CD14-positive monocyte (primary cell): ENCODE results near the gene PDAP1. TPM values are rescaled to one million over a fixed set of nuclear protein-coding genes. Genes with fewer than 3 reads are reported as not detected.
"Not testable (repeated sequence)": the region's sequence is repeated elsewhere in the genome, so short reads cannot be mapped to it uniquely, and the experiment has no call there.

ENCODE experiments used
- DNase-seq, 3 donors: peaks; one replicate each; pipeline ENCODE4 v3.0.0-alpha.2; 2011 to 2022
- H2AFZ ChIP-seq: 2 replicates; pipeline ENCODE4 v1.6.0; 2012; ENCODE audit warnings: mild to moderate bottlenecking, low read depth, low read length, inconsistent platforms; ENCODE audit not compliant: insufficient read depth, poor library complexity, severe bottlenecking
- H3K27ac ChIP-seq, 2 donors: 1 replicate in 1 of 2; 2 replicates in 1 of 2; pipeline ENCODE4 v1.5.1; 2012 to 2013; ENCODE audit warnings: low read length in 2 of 2, control low read depth in 1 of 2, inconsistent platforms in 1 of 2, low read depth in 1 of 2, mild to moderate bottlenecking in 1 of 2
- H3K27me3 ChIP-seq, 2 donors: one replicate each; pipeline versions ENCODE4 v1.6.0 to v1.6.1; 2011 to 2013; ENCODE audit warnings: low read length in 2 of 2; ENCODE audit not compliant: control insufficient read depth in 2 of 2, insufficient read depth in 2 of 2
- H3K36me3 ChIP-seq, 2 donors: replicated peaks in 1 of 2; 1 replicate in 1 of 2; 2 replicates in 1 of 2; pipeline versions ENCODE4 v1.5.1 to v1.6.1; 2012 to 2013; ENCODE audit warnings: low read length in 2 of 2, control low read depth in 1 of 2, inconsistent platforms in 1 of 2, mild to moderate bottlenecking in 1 of 2; ENCODE audit not compliant: insufficient read depth in 2 of 2, control insufficient read depth in 1 of 2
- H3K4me1 ChIP-seq, 2 donors: 1 replicate in 1 of 2; 2 replicates in 1 of 2; pipeline versions ENCODE4 v1.5.1 to v1.6.1; 2012 to 2013; ENCODE audit warnings: low read length in 2 of 2, control low read depth in 1 of 2, inconsistent platforms in 1 of 2, mild to moderate bottlenecking in 1 of 2, moderate library complexity in 1 of 2; ENCODE audit not compliant: insufficient read depth in 2 of 2, control insufficient read depth in 1 of 2
- H3K4me2 ChIP-seq: replicated peaks from 2 replicates; pipeline ENCODE3; 2012; ENCODE audit warnings: low read length, moderate library complexity, mild to moderate bottlenecking; ENCODE audit not compliant: poor library complexity, severe bottlenecking; ENCODE audit errors: extremely low read depth
- H3K4me3 ChIP-seq, 3 experiments: fragments of 200-600 bp in 1 of 3; sonication (generic) in 1 of 3; replicated peaks in 1 of 3; 1 replicate in 2 of 3; 2 replicates in 1 of 3; pipeline ENCODE4 v1.5.1; 2011 to 2013; ENCODE audit warnings: low read length in 3 of 3, mild to moderate bottlenecking in 3 of 3, control low read depth in 2 of 3, low read depth in 2 of 3, inconsistent platforms in 1 of 3, moderate library complexity in 1 of 3
- H3K79me2 ChIP-seq: 2 replicates; pipeline ENCODE4 v1.6.0; 2012; ENCODE audit warnings: mild to moderate bottlenecking, control low read depth, inconsistent platforms, low read length, moderate library complexity; ENCODE audit not compliant: insufficient read depth
- H3K9ac ChIP-seq: 2 replicates; pipeline ENCODE4 v1.6.0; 2017; ENCODE audit warnings: low read length, mild to moderate bottlenecking; ENCODE audit not compliant: insufficient read depth, poor library complexity, severe bottlenecking
- H3K9me3 ChIP-seq, 2 donors: replicated peaks in 1 of 2; 1 replicate in 1 of 2; 2 replicates in 1 of 2; pipeline versions ENCODE4 v1.5.1 to v1.6.1; 2012 to 2013; ENCODE audit warnings: low read length in 2 of 2, control low read depth in 1 of 2; ENCODE audit not compliant: control insufficient read depth in 1 of 2, insufficient read depth in 1 of 2
- H4K20me1 ChIP-seq: 2 replicates; pipeline ENCODE4 v1.6.0; 2012; ENCODE audit warnings: mild to moderate bottlenecking, low read length, control low read depth, moderate library complexity; ENCODE audit not compliant: insufficient read depth
- H3K27ac Mint-ChIP-seq, 7 donors: one replicate each; pipeline ENCODE4 v1.8.0; 2020; ENCODE audit warnings: mild to moderate bottlenecking in 7 of 7, mixed read lengths in 7 of 7, moderate library complexity in 6 of 7, inconsistent platforms in 2 of 7
- H3K27me3 Mint-ChIP-seq, 3 donors: one replicate each; pipeline ENCODE4 v1.8.0; 2021 to 2022; ENCODE audit warnings: low read depth in 3 of 3, mild to moderate bottlenecking in 3 of 3, mixed read lengths in 3 of 3, moderate library complexity in 3 of 3, inconsistent platforms in 1 of 3
- H3K36me3 Mint-ChIP-seq, 2 donors: one replicate each; pipeline ENCODE4 v1.8.0; 2020; ENCODE audit warnings: mixed read lengths in 2 of 2, inconsistent platforms in 1 of 2, mild to moderate bottlenecking in 1 of 2
- H3K4me1 Mint-ChIP-seq: one replicate; pipeline ENCODE4 v1.8.0; 2020; ENCODE audit warnings: mild to moderate bottlenecking, mixed read lengths
- H3K4me3 Mint-ChIP-seq, 2 donors: one replicate each; pipeline ENCODE4 v1.8.0; 2020; ENCODE audit warnings: mild to moderate bottlenecking in 2 of 2, mixed read lengths in 2 of 2, moderate library complexity in 1 of 2
- H3K9me3 Mint-ChIP-seq, 7 donors: one replicate each; pipeline ENCODE4 v1.8.0; 2020 to 2022; ENCODE audit warnings: mixed read lengths in 7 of 7, mild to moderate bottlenecking in 6 of 7, moderate library complexity in 6 of 7, inconsistent platforms in 2 of 7
- WGBS: methylation state at CpG from one replicate; pipeline ENCODE4 v1.1.5; 2013; ENCODE audit warnings: missing lambda C conversion rate; ENCODE audit not compliant: insufficient coverage; 5-methylcytosine and 5-hydroxymethylcytosine counted together
- intact Hi-C, 2 donors: fragments of 100-400 bp; cut with micrococcal nuclease; formaldehyde crosslinking; loops; one replicate each; pipeline versions ENCODE4 v1.15.0 to v1.15.1; 2023
- polyA plus RNA-seq, 3 donors: library from polyadenylated mRNA; depleted of rRNA in 1 of 3; unstranded in 2 of 3; stranded (reverse) in 1 of 3; fragments of 300-500 nt in 2 of 3; fragments of >200 nt in 1 of 3; fragmentation: Illumina TruSeq in 2 of 3; gene quantifications; 1 replicate in 2 of 3; 2 replicates in 1 of 3; pipeline ENCODE4 v1.2.3, GENCODE V29; 2012 to 2021
- TF ChIP-seq, protein P1 (sequence below): fragments of 200-600 bp; IDR thresholded peaks from one replicate; pipeline ENCODE4 v1.8.0; 2022; ENCODE audit warnings: antibody characterized with exemption, mild to moderate bottlenecking

The PDAP1 gene
- polyA plus RNA-seq, 3 donors, result 9.8 to 43.3 (median 16.2) TPM

DNA sequence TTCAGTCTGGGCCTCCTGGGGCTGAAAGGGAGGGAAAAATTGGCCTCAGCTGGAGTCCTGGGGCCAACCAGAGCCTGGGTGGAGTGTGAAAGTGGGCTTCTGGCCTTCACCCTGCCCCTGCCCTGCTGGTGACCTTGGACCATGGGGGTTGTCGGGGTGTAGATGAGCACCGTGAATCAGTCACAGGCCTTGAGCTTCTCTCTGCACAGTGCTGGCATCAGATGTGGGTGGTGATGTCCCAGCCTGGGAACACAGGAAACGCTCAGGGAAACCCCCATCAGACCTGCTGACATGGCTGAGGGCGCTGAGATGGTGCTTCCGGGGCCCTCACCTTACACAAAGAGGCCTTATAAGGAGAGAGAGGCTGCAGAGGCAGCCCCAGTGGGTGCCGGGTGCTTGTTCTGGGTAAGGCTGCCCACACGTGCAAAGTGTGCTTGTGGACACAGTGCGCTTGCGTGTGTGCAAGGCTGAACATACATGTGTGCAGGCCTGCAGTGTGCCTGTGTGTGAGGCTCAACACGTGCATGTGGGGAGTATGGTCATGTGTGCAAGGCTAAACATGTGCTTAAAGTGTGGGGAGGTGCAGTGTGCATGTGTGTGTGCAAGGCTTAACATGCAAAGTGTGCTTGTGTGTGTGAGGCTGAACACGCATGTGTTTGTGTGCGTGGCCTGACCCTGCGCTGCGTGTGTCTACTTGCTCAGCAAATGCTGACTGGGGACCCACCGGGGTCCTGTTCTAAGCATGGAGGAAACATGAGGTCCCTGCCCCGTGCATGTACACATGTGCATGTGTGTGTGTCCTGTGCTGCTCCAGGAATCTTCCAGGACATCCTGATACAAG, 27.4 kb downstream of the PDAP1 start:
- DNase-seq, result peak; percentile 30 to 85 (median 69)
- peak overlapping the region; percentile 85 to 88 for H3K4me3 Mint-ChIP-seq
- peaks cover 78% of the 10 kb centered on the region for H3K4me1 Mint-ChIP-seq
- H3K27ac Mint-ChIP-seq, result peak overlapping the region; percentile 97 to 100 (median 99)
- H3K27me3 Mint-ChIP-seq, result peaks cover 0 to 4% (median 0%) of the 10 kb centered on the region in 3 donors
- no peaks in the 10 kb centered on the region for H3K27me3 ChIP-seq
- peaks cover 87% of the 10 kb centered on the region for H4K20me1 ChIP-seq
- peak overlapping the region; percentile 74 for H3K9ac ChIP-seq
- H3K9me3 ChIP-seq, result no peaks in the 10 kb centered on the region
- H2AFZ ChIP-seq, result no peak overlapping the region
- H3K4me1 ChIP-seq, result peaks cover 87 to 97% of the 10 kb centered on the region in 2 donors
- intact Hi-C loops, result no loop called here
- H3K4me3 ChIP-seq, result peak overlapping the region; percentile 34 to 95 (median 35)
- WGBS, result 65% methylated on average over 12 of the region's 16 CpGs
- peaks cover 94% of the 10 kb centered on the region for H3K79me2 ChIP-seq
- H3K9me3 Mint-ChIP-seq, result peaks cover 0 to 1% (median 0%) of the 10 kb centered on the region in 7 donors
- H3K27ac ChIP-seq, result peak overlapping the region; percentile 94
- peaks cover 26 to 73% of the 10 kb centered on the region in 2 donors for H3K36me3 Mint-ChIP-seq
- H3K36me3 ChIP-seq, result peaks cover 45 to 53% of the 10 kb centered on the region in 2 donors
- TF ChIP-seq, protein P1, sequence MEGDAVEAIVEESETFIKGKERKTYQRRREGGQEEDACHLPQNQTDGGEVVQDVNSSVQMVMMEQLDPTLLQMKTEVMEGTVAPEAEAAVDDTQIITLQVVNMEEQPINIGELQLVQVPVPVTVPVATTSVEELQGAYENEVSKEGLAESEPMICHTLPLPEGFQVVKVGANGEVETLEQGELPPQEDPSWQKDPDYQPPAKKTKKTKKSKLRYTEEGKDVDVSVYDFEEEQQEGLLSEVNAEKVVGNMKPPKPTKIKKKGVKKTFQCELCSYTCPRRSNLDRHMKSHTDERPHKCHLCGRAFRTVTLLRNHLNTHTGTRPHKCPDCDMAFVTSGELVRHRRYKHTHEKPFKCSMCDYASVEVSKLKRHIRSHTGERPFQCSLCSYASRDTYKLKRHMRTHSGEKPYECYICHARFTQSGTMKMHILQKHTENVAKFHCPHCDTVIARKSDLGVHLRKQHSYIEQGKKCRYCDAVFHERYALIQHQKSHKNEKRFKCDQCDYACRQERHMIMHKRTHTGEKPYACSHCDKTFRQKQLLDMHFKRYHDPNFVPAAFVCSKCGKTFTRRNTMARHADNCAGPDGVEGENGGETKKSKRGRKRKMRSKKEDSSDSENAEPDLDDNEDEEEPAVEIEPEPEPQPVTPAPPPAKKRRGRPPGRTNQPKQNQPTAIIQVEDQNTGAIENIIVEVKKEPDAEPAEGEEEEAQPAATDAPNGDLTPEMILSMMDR, result no peak
- H3K4me2 ChIP-seq, result peak overlapping the region; percentile 81

DNA sequence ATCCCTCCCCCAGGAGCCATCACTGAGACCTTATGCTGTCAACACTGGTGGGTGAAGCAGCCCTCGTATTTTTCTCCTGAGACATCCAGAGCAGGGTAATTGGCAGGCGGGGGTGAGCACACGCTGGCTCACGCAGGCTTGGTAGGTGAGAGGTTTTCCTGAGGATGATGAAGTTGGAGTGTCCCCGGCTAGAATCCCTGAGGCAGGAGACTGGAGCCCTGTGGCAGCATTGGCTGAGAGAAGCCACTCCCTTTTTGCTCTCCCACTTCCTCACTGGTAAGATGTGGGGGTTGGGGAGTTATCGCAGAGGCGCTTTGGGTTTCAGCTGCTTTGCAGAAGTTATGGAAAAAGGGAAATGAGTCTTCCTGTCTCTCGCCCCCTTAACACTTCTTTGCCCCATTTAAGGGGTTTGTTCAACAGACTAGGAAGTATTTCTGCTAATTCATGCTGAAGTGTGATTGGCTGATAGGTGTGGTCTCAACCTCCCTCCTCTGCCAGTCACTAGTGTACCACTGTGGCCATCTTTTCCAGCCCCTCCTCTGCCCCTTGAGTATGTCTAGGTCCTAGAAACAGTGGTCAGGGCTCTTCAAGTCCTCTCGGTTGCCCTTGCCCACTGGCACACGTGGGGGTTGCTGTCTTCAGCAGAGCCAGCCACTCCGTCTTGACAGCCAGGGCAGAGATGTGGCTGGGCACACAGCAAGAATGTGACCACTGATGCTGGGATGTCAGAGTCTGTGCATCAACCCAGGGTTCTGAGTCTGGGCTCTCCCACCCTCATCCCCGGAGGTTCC, 28.2 kb downstream of the PDAP1 start:
- H3K9me3 ChIP-seq, result no peaks in the 10 kb centered on the region
- H3K9ac ChIP-seq, result peak overlapping the region; percentile 74
- H2AFZ ChIP-seq, result no peak overlapping the region
- H3K36me3 ChIP-seq, result peaks cover 39 to 45% of the 10 kb centered on the region in 2 donors
- peak overlapping the region; percentile 81 for H3K4me2 ChIP-seq
- peaks cover 74% of the 10 kb centered on the region for H3K4me1 Mint-ChIP-seq
- H3K4me3 Mint-ChIP-seq, result peak overlapping the region; percentile 88 to 96
- H3K4me1 ChIP-seq, result peaks cover 88 to 95% of the 10 kb centered on the region in 2 donors
- peak overlapping the region; percentile 47 to 95 (median 66) for H3K4me3 ChIP-seq
- WGBS, result 0% methylated on average over 7 of the region's 12 CpGs
- H3K79me2 ChIP-seq, result peaks cover 94% of the 10 kb centered on the region
- peak; percentile 93 to 97 (median 96) for DNase-seq
- H3K27me3 ChIP-seq, result no peaks in the 10 kb centered on the region
- H3K27ac Mint-ChIP-seq, result peak overlapping the region; percentile 97 to 100 (median 99)
- H4K20me1 ChIP-seq, result peaks cover 87% of the 10 kb centered on the region
- intact Hi-C loops, result no loop called here
- peaks cover 0 to 2% (median 0%) of the 10 kb centered on the region in 3 donors for H3K27me3 Mint-ChIP-seq
- TF ChIP-seq, protein P1, result no peak
- H3K27ac ChIP-seq, result peak overlapping the region; percentile 94
- H3K9me3 Mint-ChIP-seq, result peaks cover 0 to 1% (median 0%) of the 10 kb centered on the region in 7 donors
- H3K36me3 Mint-ChIP-seq, result peaks cover 26 to 65% of the 10 kb centered on the region in 2 donors

DNA sequence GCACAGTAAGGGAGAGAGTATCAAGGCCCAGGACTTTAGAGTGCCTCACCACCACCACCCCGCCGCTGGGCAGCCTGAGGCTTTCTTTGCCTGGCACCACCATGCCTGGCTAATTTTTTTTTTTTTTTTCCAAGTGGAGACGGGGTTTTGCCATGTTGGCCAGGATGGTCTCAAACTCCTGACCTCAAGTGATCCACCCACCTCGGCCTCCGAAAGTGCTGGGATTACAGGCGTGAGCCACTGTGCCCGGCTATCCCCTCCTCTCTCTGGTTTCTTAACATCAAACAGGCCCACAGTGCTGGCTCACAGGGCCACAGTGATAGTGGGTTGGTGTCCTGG, 28.7 kb downstream of the PDAP1 start:
- H3K4me1 ChIP-seq, result peaks cover 83 to 90% of the 10 kb centered on the region in 2 donors
- H3K27me3 ChIP-seq, H3K27me3 Mint-ChIP-seq, H3K9me3 ChIP-seq, H2AFZ ChIP-seq, H3K9me3 Mint-ChIP-seq, DNase-seq: not testable (repeated sequence)
- H3K27ac ChIP-seq, result peak overlapping the region; percentile 94
- peak overlapping the region; percentile 47 to 95 (median 66) for H3K4me3 ChIP-seq
- H4K20me1 ChIP-seq, result peaks cover 82% of the 10 kb centered on the region
- peaks cover 94% of the 10 kb centered on the region for H3K79me2 ChIP-seq
- WGBS, result 13% methylated on average over 3 of the region's 7 CpGs
- intact Hi-C loops, result loop anchor here in 1 of 2 donors (5.0 kb wide), 1 partner anchor 47 kb away; no protein-coding TSS in a partner anchor
- Mint-ChIP-seq H3K4me1 (peaks cover 71% of the 10 kb centered on the region), H3K36me3 (peaks cover 26 to 59% of the 10 kb centered on the region in 2 donors), H3K4me3 (peak overlapping the region; percentile 88 to 96), H3K27ac (peak overlapping the region; percentile 97 to 100 (median 99))
- H3K9ac ChIP-seq, result peak overlapping the region; percentile 74
- peaks cover 38 to 45% of the 10 kb centered on the region in 2 donors for H3K36me3 ChIP-seq
- peak overlapping the region; percentile 81 for H3K4me2 ChIP-seq
